PC-3 (cell line): ENCODE results near the gene ADCY9. TPM values are rescaled to one million over a fixed set of nuclear protein-coding genes. Genes with fewer than 3 reads are reported as not detected.

Source experiments
- ATAC-seq: fragments of 200-7000 bp; cut with Tn5 transposase; 2 replicates; pipeline ENCODE4 v1.9.1; 2020; ENCODE audit warnings: mild to moderate bottlenecking, moderate library complexity
- BruUV-seq: library from RNA; stranded (reverse); fragments of 400-500 nt; replicated peaks from 2 replicates; lab custom pipeline; 2021; lab: Mats Ljungman, UMichigan
- CTCF ChIA-PET: fragments of 300-600 bp; sonication (Branson Sonifier 250); formaldehyde crosslinking; loops from one replicate; lab custom pipeline; 2022; ENCODE audit warnings: antibody characterized with exemption; lab: Charles Lee
- POLR2A ChIA-PET: fragments of 300-600 bp; sonication (Branson Sonifier 250); formaldehyde crosslinking; loops from one replicate; lab custom pipeline; 2022; ENCODE audit warnings: antibody characterized with exemption; ENCODE audit not compliant: unreplicated experiment; lab: Charles Lee
- DNase-seq: peaks from one replicate; pipeline ENCODE4 v3.0.0-alpha.2; 2015
- H2AFZ ChIP-seq: fragments of 300-600 bp; sonication (generic); 2 replicates; pipeline ENCODE4 v1.6.0; 2016; ENCODE audit warnings: antibody characterized with exemption, low read length
- H3F3A ChIP-seq: fragments of 300-600 bp; sonication (generic); one replicate; pipeline ENCODE4 v1.6.0; 2017; ENCODE audit warnings: antibody characterized with exemption, low read length, control low read depth, mild to moderate bottlenecking; ENCODE audit not compliant: unreplicated experiment
- H3K27ac ChIP-seq: fragments of 300-600 bp; sonication (generic); 2 replicates; pipeline ENCODE4 v1.5.1; 2016; ENCODE audit warnings: mild to moderate bottlenecking, low read length
- H3K27me3 ChIP-seq: fragments of 300-600 bp; sonication (generic); 2 replicates; pipeline ENCODE4 v1.6.1; 2016; ENCODE audit warnings: low read length, mixed read lengths
- H3K36me3 ChIP-seq: fragments of 300-600 bp; sonication (generic); 2 replicates; pipeline ENCODE4 v1.6.1; 2016; ENCODE audit warnings: low read depth, mixed run types, low read length, mixed read lengths
- H3K4me1 ChIP-seq: fragments of 300-600 bp; sonication (generic); 2 replicates; pipeline ENCODE4 v1.5.1; 2016; ENCODE audit warnings: low read length; ENCODE audit not compliant: insufficient read depth
- H3K4me2 ChIP-seq: fragments of 300-600 bp; sonication (generic); 2 replicates; pipeline ENCODE4 v1.6.0; 2016; ENCODE audit warnings: low read length
- H3K4me3 ChIP-seq: fragments of 300-600 bp; sonication (generic); 2 replicates; pipeline ENCODE4 v1.5.1; 2016; ENCODE audit warnings: mild to moderate bottlenecking, low read length, mixed read lengths
- H3K79me2 ChIP-seq: fragments of 300-600 bp; sonication (generic); 2 replicates; pipeline ENCODE4 v1.6.1; 2017; ENCODE audit warnings: low read length, mixed read lengths
- H3K9ac ChIP-seq: fragments of 300-600 bp; sonication (generic); 2 replicates; pipeline ENCODE4 v1.6.0; 2016; ENCODE audit warnings: mild to moderate bottlenecking, low read length
- H3K9me2 ChIP-seq: fragments of 300-600 bp; sonication (generic); replicated peaks from 2 replicates; pipeline ENCODE4 v1.6.1; 2016; ENCODE audit warnings: mixed run types, low read length, mixed read lengths
- H3K9me3 ChIP-seq: fragments of 300-600 bp; sonication (generic); 2 replicates; pipeline ENCODE4 v1.6.1; 2016; ENCODE audit warnings: low read length, mixed read lengths
- H4K20me1 ChIP-seq: fragments of 300-600 bp; sonication (generic); 2 replicates; pipeline ENCODE4 v1.6.1; 2016; ENCODE audit warnings: low read length, mixed read lengths
- EZH2 ChIP-seq: fragments of 300-600 bp; sonication (generic); IDR thresholded peaks from one replicate; pipeline ENCODE4 v1.6.1; 2017; ENCODE audit warnings: antibody characterized with exemption, mild to moderate bottlenecking, low read length; ENCODE audit not compliant: unreplicated experiment
- EZH2phosphoT487 ChIP-seq: fragments of 300-600 bp; sonication (generic); IDR thresholded peaks from 2 replicates; pipeline ENCODE4 v1.6.1; 2018; ENCODE audit warnings: mild to moderate bottlenecking, antibody characterized with exemption, low read length, borderline replicate concordance
- intact Hi-C: fragments of 100-400 bp; cut with micrococcal nuclease; formaldehyde crosslinking; loops from 2 replicates; pipeline ENCODE4 v1.9.0; 2023
- total RNA-seq: library from RNA; depleted of rRNA; stranded (reverse); fragments of >200 nt; gene quantifications from 2 replicates; pipeline ENCODE4 v1.2.3, GENCODE V29; 2014
- TF ChIP-seq, protein P1 (sequence below): fragments of 300-600 bp; sonication (generic); conservative IDR thresholded peaks from 2 replicates; pipeline ENCODE4 v1.5.1; 2017; ENCODE audit warnings: antibody characterized with exemption, low read depth, mild to moderate bottlenecking, low read length

Gene ADCY9
- total RNA-seq, 1 experiment from 2014 or later = 6.2 TPM

DNA sequence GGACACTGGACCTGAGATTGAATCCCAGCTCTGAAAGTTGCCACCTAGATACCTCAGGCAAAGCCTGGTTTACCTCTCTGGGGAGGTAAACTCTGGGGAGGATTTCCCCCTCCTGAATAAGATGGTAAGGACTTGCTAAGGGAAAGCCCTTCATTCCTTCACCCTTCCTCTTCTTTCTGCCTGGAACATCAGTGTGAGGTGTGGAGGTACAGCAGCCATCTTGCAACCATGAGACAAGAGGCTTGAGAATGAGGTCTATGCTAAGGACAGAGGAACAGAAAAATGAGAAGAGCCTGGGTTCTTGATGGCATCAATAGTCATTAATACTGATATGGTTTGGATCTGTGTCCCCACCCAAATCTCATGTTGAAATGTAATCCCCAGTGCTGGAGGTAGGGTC lies 23.7 kb upstream of the ADCY9 start:
- DNase-seq (no peak), ATAC-seq (no peak)
- Histone ChIP-seq H3K27ac (no peak overlapping the region), H3K27me3 (no peaks in the 10 kb centered on the region), H3K4me3 (no peak overlapping the region), H3K4me2 (no peak overlapping the region), H3K9me2 (no peaks in the 10 kb centered on the region), H3K36me3 (no peaks in the 10 kb centered on the region), H3K9ac (no peak overlapping the region), H2AFZ (no peak overlapping the region), H3K9me3 (no peaks in the 10 kb centered on the region), H3K4me1 (peaks cover 10% of the 10 kb centered on the region), H4K20me1 (no peaks in the 10 kb centered on the region), H3F3A (no peaks in the 10 kb centered on the region), H3K79me2 (no peaks in the 10 kb centered on the region)
- intact Hi-C loops = no loop called here
- BruUV-seq = no TSS peak
- CTCF ChIA-PET = no interaction called here
- POLR2A ChIA-PET = no interaction called here
- TF ChIP-seq EZH2phosphoT487 (no peak), EZH2 (no peak)
- TF ChIP-seq, protein P1, sequence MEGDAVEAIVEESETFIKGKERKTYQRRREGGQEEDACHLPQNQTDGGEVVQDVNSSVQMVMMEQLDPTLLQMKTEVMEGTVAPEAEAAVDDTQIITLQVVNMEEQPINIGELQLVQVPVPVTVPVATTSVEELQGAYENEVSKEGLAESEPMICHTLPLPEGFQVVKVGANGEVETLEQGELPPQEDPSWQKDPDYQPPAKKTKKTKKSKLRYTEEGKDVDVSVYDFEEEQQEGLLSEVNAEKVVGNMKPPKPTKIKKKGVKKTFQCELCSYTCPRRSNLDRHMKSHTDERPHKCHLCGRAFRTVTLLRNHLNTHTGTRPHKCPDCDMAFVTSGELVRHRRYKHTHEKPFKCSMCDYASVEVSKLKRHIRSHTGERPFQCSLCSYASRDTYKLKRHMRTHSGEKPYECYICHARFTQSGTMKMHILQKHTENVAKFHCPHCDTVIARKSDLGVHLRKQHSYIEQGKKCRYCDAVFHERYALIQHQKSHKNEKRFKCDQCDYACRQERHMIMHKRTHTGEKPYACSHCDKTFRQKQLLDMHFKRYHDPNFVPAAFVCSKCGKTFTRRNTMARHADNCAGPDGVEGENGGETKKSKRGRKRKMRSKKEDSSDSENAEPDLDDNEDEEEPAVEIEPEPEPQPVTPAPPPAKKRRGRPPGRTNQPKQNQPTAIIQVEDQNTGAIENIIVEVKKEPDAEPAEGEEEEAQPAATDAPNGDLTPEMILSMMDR = no peak

DNA sequence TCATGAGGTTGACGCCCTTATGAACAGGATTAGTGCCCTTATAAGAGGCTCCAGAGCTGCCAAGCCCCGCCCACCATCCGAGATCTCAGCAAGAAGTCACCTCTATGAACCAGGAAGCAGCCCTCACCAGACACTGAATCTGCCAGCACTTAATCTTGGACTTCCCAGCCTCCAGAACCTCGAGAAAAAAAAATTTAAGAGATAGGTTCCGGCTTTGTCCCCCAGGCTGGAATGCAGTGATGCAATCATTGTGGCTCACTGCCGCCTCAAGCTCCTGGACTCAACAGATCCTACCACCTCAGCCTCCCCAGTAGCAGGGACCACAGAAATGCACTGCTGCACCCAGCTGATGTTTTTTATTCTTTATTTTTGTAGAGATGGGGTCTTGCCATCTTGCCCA lies 22.5 kb upstream of the ADCY9 start:
- Histone ChIP-seq H3K9me2 (no peaks in the 10 kb centered on the region), H3K27ac (no peak overlapping the region), H3K4me1 (peaks cover 10% of the 10 kb centered on the region), H3K9me3 (no peaks in the 10 kb centered on the region), H3K27me3 (no peaks in the 10 kb centered on the region), H3K36me3 (no peaks in the 10 kb centered on the region), H4K20me1 (no peaks in the 10 kb centered on the region), H3K9ac (no peak overlapping the region), H2AFZ (no peak overlapping the region), H3K79me2 (no peaks in the 10 kb centered on the region), H3K4me2 (no peak overlapping the region), H3F3A (no peaks in the 10 kb centered on the region), H3K4me3 (no peak overlapping the region)
- DNase-seq = no peak
- no peak for ATAC-seq
- CTCF ChIA-PET = no interaction called here
- POLR2A ChIA-PET = no interaction called here
- intact Hi-C loops = no loop called here
- TF ChIP-seq, protein P1 = no peak
- TF ChIP-seq EZH2phosphoT487 (no peak), EZH2 (no peak)
- BruUV-seq = no TSS peak

- Histone ChIP-seq H3K36me3 (no peaks in the 10 kb centered on the region), H4K20me1 (no peaks in the 10 kb centered on the region), H3K9me2 (no peaks in the 10 kb centered on the region), H3K27ac (no peak overlapping the region), H3K9me3 (no peaks in the 10 kb centered on the region), H3F3A (no peaks in the 10 kb centered on the region), H3K79me2 (no peaks in the 10 kb centered on the region), H3K27me3 (no peaks in the 10 kb centered on the region), H3K4me3 (no peak overlapping the region), H3K4me2 (no peak overlapping the region), H2AFZ (no peak overlapping the region), H3K4me1 (peaks cover 10% of the 10 kb centered on the region), H3K9ac (no peak overlapping the region)
- no peak for TF ChIP-seq EZH2
- TF ChIP-seq EZH2phosphoT487 = no peak
- TF ChIP-seq, protein P1 = no peak
- ChIA-PET CTCF (no interaction called here), POLR2A (no interaction called here)
- DNase-seq (no peak), ATAC-seq (no peak)
- no TSS peak for BruUV-seq
- intact Hi-C loops = no loop called here
These were observed 21.2 kb upstream of the ADCY9 start for GRCh38 chr16:4137438-4137837.
